Ishikawa (cell line): ENCODE results near the gene SP1.

Experiments used
- CREB1 ChIP-seq: IDR thresholded peaks from 2 replicates; pipeline ENCODE4 v1.6.1; 2012; ENCODE audit warnings: low read depth
- EGR1 ChIP-seq: IDR thresholded peaks from 2 replicates; pipeline ENCODE4 v1.6.1; 2012
- EP300 ChIP-seq: IDR thresholded peaks from 2 replicates; pipeline ENCODE4 v1.6.1; 2012; ENCODE audit warnings: borderline replicate concordance
- FOXM1 ChIP-seq: IDR thresholded peaks from 2 replicates; pipeline ENCODE4 v1.6.1; 2012; ENCODE audit warnings: low read depth, borderline replicate concordance
- MAX ChIP-seq: IDR thresholded peaks from 2 replicates; pipeline ENCODE4 v1.6.1; 2012
- NFIC ChIP-seq: IDR thresholded peaks from 2 replicates; pipeline ENCODE4 v1.6.1; 2012
- RAD21 ChIP-seq: IDR thresholded peaks from 2 replicates; pipeline ENCODE4 v1.6.1; 2012; ENCODE audit warnings: low read depth
- REST ChIP-seq: IDR thresholded peaks from 2 replicates; pipeline ENCODE4 v1.6.1; 2012; ENCODE audit warnings: low read depth, mild to moderate bottlenecking
- TAF1 ChIP-seq: IDR thresholded peaks from 2 replicates; pipeline ENCODE4 v1.6.1; 2012; ENCODE audit warnings: low read depth, mild to moderate bottlenecking
- TCF12 ChIP-seq: IDR thresholded peaks from 2 replicates; pipeline ENCODE4 v1.6.1; 2012; ENCODE audit warnings: low read depth
- YY1 ChIP-seq: IDR thresholded peaks from 2 replicates; pipeline ENCODE4 v1.6.1; 2012; ENCODE audit warnings: low read depth
- ZBTB7A ChIP-seq: IDR thresholded peaks from 2 replicates; pipeline ENCODE4 v1.6.1; 2012; ENCODE audit warnings: low read depth

- TF ChIP-seq RAD21 (no peak), REST (no peak), FOXM1 (no peak), CREB1 (no peak), YY1 (no peak), ZBTB7A (no peak), MAX (no peak), EP300 (no peak), TCF12 (no peak), TAF1 (no peak), EGR1 (no peak), NFIC (no peak)
These were observed 3.2 kb upstream of the SP1 start for GRCh38 chr12:53376747-53377146.
